ENCODE results near the gene SUGT1. TPM values are rescaled to one million over a fixed set of nuclear protein-coding genes. Genes with fewer than 3 reads are reported as not detected.
A peak's percentile ranks its signal among the peaks of the same experiment; 100 is the strongest.
"Not testable (repeated sequence)": the region's sequence is repeated elsewhere in the genome, so short reads cannot be mapped to it uniquely, and the experiment has no call there.

The SUGT1 gene
- total and polyA plus RNA-seq, 2 donors (not counting 3 experiments of a cell fraction or from before 2014, with no cell fraction given): 21.7 to 78.8 TPM

DNA sequence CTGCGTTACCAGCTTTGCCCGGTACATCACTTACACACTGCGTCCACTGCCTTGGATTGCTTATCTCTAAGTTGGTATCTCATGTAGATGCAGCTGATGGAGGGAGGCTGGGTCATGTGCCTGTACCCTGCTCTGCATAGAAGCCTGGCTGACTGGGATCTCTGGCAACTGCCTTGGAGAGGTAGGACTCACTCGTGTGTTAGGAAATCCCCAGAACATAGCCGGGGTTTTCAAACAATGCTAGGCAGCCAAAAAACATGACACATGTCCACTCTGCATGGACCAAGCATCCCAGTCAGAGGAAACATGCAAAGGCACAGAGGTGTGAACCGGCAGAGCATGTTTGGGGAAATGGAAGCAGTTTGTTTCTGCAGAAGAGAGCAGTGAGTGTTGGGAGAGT is 46.5 kb upstream of the SUGT1 start:
- POLR2A ChIA-PET; CTCF ChIA-PET; H3K4me3 ChIP-seq (replicated peaks in 1 of 3; ENCODE audit: insufficient read depth in 1 of 3, low read depth in 1 of 3, low read length in 3 of 3): not testable (repeated sequence)

DNA sequence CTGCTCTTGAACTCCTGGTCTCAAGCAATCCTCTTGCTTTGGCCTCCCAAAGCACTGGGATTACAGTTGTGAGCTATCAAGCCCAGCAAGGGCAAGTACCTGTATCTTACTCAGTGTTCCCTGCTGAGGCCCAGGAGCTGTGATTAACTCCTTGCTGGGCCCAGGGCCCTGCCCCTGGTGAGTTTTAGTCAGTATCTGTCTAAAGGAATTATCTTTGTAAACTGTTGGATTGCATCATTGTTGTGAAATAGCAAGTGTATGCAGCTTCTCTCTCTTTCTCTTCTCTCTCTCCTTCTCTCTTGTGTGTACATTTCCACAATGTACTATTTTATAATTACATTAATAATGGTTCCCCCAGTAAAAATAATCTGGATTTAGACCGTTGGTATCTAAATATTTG is 45.8 kb upstream of the SUGT1 start:
- not testable (repeated sequence) for FAIRE-seq; H3K4me3 ChIP-seq (replicated peaks in 1 of 3; ENCODE audit: insufficient read depth in 1 of 3, low read depth in 1 of 3, low read length in 3 of 3)

More for the DNA sequence above, 46.5 kb upstream of the SUGT1 start:
- H3K9me1 ChIP-seq (replicated peaks; ENCODE audit: control insufficient read depth, extremely low read depth, insufficient read depth, low read length); dilution Hi-C loops (cut with MboI; ENCODE audit: extremely low pct_ligation_motif_present, low sequenced_read_pairs); H4K20me1 ChIP-seq (replicated peaks; ENCODE audit: control insufficient read depth, extremely low read depth, insufficient read depth, low read length); DNase-seq (ENCODE audit: low read depth, low spot score); H3K9ac ChIP-seq (replicated peaks; ENCODE audit: extremely low read depth, insufficient read depth, low read length); H3K4me2 ChIP-seq (ENCODE audit: insufficient read depth, low read length); H3K27ac ChIP-seq (ENCODE audit: insufficient read depth, low read depth, low read length); H3K9me3 ChIP-seq (replicated peaks; ENCODE audit: control insufficient read depth, insufficient read depth, low read length); intact Hi-C loops (cut with micrococcal nuclease); H3K36me3 ChIP-seq (ENCODE audit: control insufficient read depth in 2 of 2, extremely low read depth in 1 of 2, insufficient read depth in 2 of 2, low read length in 2 of 2); FAIRE-seq; H3K27me3 ChIP-seq (ENCODE audit: control insufficient read depth in 2 of 2, insufficient read depth in 2 of 2, low read length in 2 of 2); BruUV-seq (replicated peaks); H2AFZ ChIP-seq (ENCODE audit: low read depth, low read length): not testable (repeated sequence)
- H3K4me1 ChIP-seq (ENCODE audit: control insufficient read depth, extremely low read depth, insufficient read depth, low read length): peaks cover 15% of the 10 kb centered on the region
- H3K79me2 ChIP-seq (ENCODE audit: control insufficient read depth, insufficient read depth, low read length): peaks cover 23% of the 10 kb centered on the region

DNA sequence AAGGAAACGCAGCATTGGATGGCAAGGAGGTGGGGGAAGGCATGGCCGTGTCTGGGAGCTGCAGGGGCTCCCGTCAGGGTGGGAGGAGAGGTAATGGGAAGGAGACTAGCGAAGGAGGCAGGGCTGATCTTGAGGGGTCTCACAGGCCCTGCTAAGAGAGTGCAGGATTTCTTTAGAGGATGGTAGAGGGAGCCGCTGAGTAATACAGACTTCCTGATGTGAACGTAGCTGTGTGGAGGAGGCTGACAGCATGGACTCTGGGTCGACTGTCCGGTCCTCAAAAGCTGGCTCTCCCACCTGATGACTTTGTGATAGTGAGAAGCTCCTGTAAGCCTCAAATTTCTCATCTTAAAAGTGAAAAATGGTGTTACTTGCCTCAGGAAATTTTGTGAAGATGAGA is 44.5 kb upstream of the SUGT1 start:
- intact Hi-C loops (cut with micrococcal nuclease): loop anchor here (2.0 kb wide), 1 partner anchor 45 kb away; the partner anchor contains the start of gene SUGT1
- DNase-seq (ENCODE audit: low read depth, low spot score); H4K20me1 ChIP-seq (replicated peaks; ENCODE audit: control insufficient read depth, extremely low read depth, insufficient read depth, low read length); H3K27ac ChIP-seq (ENCODE audit: insufficient read depth, low read depth, low read length); H3K4me2 ChIP-seq (ENCODE audit: insufficient read depth, low read length); H3K4me3 ChIP-seq (replicated peaks in 1 of 3; ENCODE audit: insufficient read depth in 1 of 3, low read depth in 1 of 3, low read length in 3 of 3); BruUV-seq (replicated peaks); H3K9ac ChIP-seq (replicated peaks; ENCODE audit: extremely low read depth, insufficient read depth, low read length); H3K27me3 ChIP-seq (ENCODE audit: control insufficient read depth in 2 of 2, insufficient read depth in 2 of 2, low read length in 2 of 2); H2AFZ ChIP-seq (ENCODE audit: low read depth, low read length); POLR2A ChIA-PET; H3K9me1 ChIP-seq (replicated peaks; ENCODE audit: control insufficient read depth, extremely low read depth, insufficient read depth, low read length); H3K9me3 ChIP-seq (replicated peaks; ENCODE audit: control insufficient read depth, insufficient read depth, low read length); dilution Hi-C loops (cut with MboI; ENCODE audit: extremely low pct_ligation_motif_present, low sequenced_read_pairs); H3K36me3 ChIP-seq (ENCODE audit: control insufficient read depth in 2 of 2, extremely low read depth in 1 of 2, insufficient read depth in 2 of 2, low read length in 2 of 2): not testable (repeated sequence)
- CTCF ChIA-PET: interaction anchor here (0.8 to 2.8 kb wide), 7 partner anchors 8 to 360 kb away, joined by 3 to 37 read pairs (median 10); partner anchors contain the start of gene SUGT1
- peak; percentile 38 for FAIRE-seq
- H3K79me2 ChIP-seq (ENCODE audit: control insufficient read depth, insufficient read depth, low read length): peaks cover 17% of the 10 kb centered on the region
- peaks cover 11% of the 10 kb centered on the region for H3K4me1 ChIP-seq (ENCODE audit: control insufficient read depth, extremely low read depth, insufficient read depth, low read length)

More for the DNA sequence above, 45.8 kb upstream of the SUGT1 start:
- H3K36me3 ChIP-seq (ENCODE audit: control insufficient read depth in 2 of 2, extremely low read depth in 1 of 2, insufficient read depth in 2 of 2, low read length in 2 of 2); BruUV-seq (replicated peaks); intact Hi-C loops (cut with micrococcal nuclease); H3K9ac ChIP-seq (replicated peaks; ENCODE audit: extremely low read depth, insufficient read depth, low read length); H3K9me3 ChIP-seq (replicated peaks; ENCODE audit: control insufficient read depth, insufficient read depth, low read length); H3K27me3 ChIP-seq (ENCODE audit: control insufficient read depth in 2 of 2, insufficient read depth in 2 of 2, low read length in 2 of 2); POLR2A ChIA-PET; H3K27ac ChIP-seq (ENCODE audit: insufficient read depth, low read depth, low read length); H2AFZ ChIP-seq (ENCODE audit: low read depth, low read length); DNase-seq (ENCODE audit: low read depth, low spot score); H3K4me2 ChIP-seq (ENCODE audit: insufficient read depth, low read length); H4K20me1 ChIP-seq (replicated peaks; ENCODE audit: control insufficient read depth, extremely low read depth, insufficient read depth, low read length); H3K9me1 ChIP-seq (replicated peaks; ENCODE audit: control insufficient read depth, extremely low read depth, insufficient read depth, low read length); CTCF ChIA-PET; dilution Hi-C loops (cut with MboI; ENCODE audit: extremely low pct_ligation_motif_present, low sequenced_read_pairs): not testable (repeated sequence)
- peaks cover 21% of the 10 kb centered on the region for H3K79me2 ChIP-seq (ENCODE audit: control insufficient read depth, insufficient read depth, low read length)
- H3K4me1 ChIP-seq (ENCODE audit: control insufficient read depth, extremely low read depth, insufficient read depth, low read length): peaks cover 15% of the 10 kb centered on the region

Data from endothelial cell of umbilical vein (primary cell).